HepG2 (cell line): Measurements from ENCODE around the gene BRINP1.

ENCODE experiments used
- FOXJ3 ChIP-seq: sonication (generic); formaldehyde crosslinking; IDR thresholded peaks from 2 replicates; pipeline ENCODE4 v1.4.0; 2020; ENCODE audit warnings: missing genetic modification reagents, mild to moderate bottlenecking, borderline replicate concordance
- MTA3 ChIP-seq: sonication (generic); formaldehyde crosslinking; IDR thresholded peaks from 2 replicates; pipeline ENCODE4 v1.4.0; 2020; ENCODE audit warnings: missing genetic modification reagents
- POLR2AphosphoS5 ChIP-seq: IDR thresholded peaks from 2 replicates; pipeline ENCODE4 v1.6.1; 2012; ENCODE audit warnings: low read depth, low read length
- SETDB1 ChIP-seq: sonication (generic); formaldehyde crosslinking; IDR thresholded peaks from 2 replicates; pipeline ENCODE4 v1.5.1; 2020; ENCODE audit warnings: missing genetic modification reagents, mild to moderate bottlenecking, borderline replicate concordance
- SRSF1 ChIP-seq: fragments of 200-400 bp; formaldehyde crosslinking; optimal IDR thresholded peaks from 2 replicates; pipeline ENCODE3; 2017; ENCODE audit warnings: mild to moderate bottlenecking, low read depth, low read length, moderate library complexity
- TF ChIP-seq, protein P1 (sequence below): sonication (generic); formaldehyde crosslinking; IDR thresholded peaks from 2 replicates; pipeline ENCODE4 v1.5.0; 2020; ENCODE audit warnings: mild to moderate bottlenecking, missing genetic modification reagents, moderate library complexity

GRCh38 chr9:119283078-119283794 lies 86.0 kb downstream of the BRINP1 start:
- TF ChIP-seq SETDB1 (CRISPR knock-in tag) (no peak), SRSF1 (no peak), POLR2AphosphoS5 (no peak), FOXJ3 (CRISPR knock-in tag) (no peak), MTA3 (CRISPR knock-in tag) (no peak)
- TF ChIP-seq, protein P1, sequence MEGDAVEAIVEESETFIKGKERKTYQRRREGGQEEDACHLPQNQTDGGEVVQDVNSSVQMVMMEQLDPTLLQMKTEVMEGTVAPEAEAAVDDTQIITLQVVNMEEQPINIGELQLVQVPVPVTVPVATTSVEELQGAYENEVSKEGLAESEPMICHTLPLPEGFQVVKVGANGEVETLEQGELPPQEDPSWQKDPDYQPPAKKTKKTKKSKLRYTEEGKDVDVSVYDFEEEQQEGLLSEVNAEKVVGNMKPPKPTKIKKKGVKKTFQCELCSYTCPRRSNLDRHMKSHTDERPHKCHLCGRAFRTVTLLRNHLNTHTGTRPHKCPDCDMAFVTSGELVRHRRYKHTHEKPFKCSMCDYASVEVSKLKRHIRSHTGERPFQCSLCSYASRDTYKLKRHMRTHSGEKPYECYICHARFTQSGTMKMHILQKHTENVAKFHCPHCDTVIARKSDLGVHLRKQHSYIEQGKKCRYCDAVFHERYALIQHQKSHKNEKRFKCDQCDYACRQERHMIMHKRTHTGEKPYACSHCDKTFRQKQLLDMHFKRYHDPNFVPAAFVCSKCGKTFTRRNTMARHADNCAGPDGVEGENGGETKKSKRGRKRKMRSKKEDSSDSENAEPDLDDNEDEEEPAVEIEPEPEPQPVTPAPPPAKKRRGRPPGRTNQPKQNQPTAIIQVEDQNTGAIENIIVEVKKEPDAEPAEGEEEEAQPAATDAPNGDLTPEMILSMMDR (CRISPR knock-in tag) = no peak
